GM13977 (cell line): ENCODE measurements around the gene CCDC154.

ENCODE experiments used
- DNase-seq: peaks from one replicate; pipeline ENCODE4 v3.0.0; 2012; ENCODE audit warnings: low spot score
- in situ Hi-C: fragments of 300-500 bp; cut with MboI; formaldehyde crosslinking; loops from one replicate; pipeline ENCODE4 v1.12.0; 2022; ENCODE audit warnings: low sequenced_read_pairs, low pct_unique_long_range_greater_than_20kb, mixed read lengths, inconsistent platforms; ENCODE audit not compliant: unreplicated experiment
- TF ChIP-seq, protein P1 (sequence below): IDR thresholded peaks from 2 replicates; pipeline ENCODE4 v1.5.1; 2012; ENCODE audit warnings: mild to moderate bottlenecking, control low read depth; ENCODE audit not compliant: insufficient read depth; ENCODE audit errors: extremely low read depth, missing control alignments

Gene CCDC154

DNA sequence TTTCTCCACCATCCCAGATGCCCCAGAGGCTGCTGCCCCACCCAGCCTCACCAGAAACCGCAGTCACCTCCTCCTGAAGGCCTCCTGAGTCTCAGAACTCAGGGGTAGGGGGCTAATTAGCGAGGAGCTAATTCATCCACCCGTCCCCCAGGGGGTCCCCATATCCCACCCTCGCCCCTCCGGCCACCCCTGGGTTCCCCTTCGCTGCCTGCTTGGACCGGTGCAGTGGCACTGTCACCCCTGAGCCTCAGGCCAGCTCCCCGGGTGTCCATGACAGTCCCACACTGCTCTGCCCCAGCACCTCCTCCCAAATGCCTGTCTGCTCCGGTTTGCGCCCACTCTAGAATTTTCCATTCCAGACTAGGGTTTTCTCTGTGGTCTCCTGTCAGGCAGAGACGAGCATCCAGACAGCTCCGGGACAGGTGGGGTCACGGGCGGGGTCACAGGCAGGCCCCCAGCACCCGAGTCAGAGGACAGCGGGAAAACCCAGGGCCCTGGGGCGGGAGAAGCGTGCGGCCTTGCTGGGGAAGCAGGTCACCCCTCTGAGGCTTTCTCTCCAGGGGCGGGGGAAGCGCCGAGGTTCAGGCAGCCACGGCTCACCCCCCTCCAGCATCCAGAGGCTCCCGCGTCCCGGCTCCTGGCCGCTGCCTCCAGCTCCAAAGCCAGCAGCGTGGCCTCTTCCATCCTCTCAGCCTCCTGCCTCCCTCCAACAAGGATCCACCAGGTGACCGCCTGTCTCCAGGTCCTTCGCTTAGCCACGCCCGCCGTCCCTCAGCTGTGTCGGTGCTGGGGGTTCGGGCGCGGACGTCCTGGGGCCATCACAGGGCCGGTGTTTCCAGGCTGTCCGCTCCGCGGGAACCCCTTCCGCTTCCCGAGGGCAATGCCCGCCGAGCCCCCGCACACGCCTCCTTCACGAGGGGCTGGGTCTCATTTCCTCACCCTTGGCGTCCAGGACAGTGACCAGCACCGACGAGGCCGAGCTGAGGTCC, 16.6 kb downstream of the CCDC154 start:
- TF ChIP-seq, protein P1, sequence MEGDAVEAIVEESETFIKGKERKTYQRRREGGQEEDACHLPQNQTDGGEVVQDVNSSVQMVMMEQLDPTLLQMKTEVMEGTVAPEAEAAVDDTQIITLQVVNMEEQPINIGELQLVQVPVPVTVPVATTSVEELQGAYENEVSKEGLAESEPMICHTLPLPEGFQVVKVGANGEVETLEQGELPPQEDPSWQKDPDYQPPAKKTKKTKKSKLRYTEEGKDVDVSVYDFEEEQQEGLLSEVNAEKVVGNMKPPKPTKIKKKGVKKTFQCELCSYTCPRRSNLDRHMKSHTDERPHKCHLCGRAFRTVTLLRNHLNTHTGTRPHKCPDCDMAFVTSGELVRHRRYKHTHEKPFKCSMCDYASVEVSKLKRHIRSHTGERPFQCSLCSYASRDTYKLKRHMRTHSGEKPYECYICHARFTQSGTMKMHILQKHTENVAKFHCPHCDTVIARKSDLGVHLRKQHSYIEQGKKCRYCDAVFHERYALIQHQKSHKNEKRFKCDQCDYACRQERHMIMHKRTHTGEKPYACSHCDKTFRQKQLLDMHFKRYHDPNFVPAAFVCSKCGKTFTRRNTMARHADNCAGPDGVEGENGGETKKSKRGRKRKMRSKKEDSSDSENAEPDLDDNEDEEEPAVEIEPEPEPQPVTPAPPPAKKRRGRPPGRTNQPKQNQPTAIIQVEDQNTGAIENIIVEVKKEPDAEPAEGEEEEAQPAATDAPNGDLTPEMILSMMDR: no peak
- in situ Hi-C loops: no loop called here
- no peak for DNase-seq

DNA sequence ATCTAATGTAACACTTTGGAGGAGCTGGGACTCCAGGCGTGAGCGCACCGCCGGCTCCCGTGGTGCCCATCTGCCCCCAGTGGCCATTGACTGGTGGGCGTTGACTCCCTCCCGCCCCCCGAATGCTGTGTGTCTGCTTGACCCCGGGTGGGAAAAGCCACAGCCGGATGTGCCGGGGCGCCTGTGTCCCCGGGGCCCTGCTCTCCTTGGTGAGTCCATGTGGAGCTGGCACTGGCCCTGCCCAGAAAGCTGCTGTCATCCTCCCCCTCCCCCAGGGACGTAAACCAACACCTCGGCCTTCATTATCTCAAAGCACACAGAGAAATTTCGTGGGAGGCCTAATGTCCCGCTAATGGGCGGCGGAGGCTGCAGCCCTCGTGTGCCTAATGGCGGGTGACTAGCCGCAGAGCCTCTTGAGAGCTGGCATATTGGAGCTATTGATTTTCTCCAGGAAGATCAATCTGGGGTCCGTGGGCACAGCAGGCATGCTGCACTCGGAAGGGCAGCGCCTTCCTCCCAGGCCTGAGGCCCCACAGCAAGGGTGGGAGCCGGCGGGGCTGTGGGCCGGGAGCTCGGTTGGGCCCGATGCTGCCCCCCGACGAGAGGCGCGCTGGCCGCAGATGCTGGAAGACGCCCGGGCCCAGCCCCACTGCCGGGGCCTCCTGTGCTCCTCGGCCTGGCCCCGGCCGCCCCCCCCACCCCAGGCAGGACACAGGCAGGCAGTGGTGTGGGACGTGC, 17.5 kb downstream of the CCDC154 start:
- TF ChIP-seq, protein P1: no peak
- in situ Hi-C loops: no loop called here
- no peak for DNase-seq

DNA sequence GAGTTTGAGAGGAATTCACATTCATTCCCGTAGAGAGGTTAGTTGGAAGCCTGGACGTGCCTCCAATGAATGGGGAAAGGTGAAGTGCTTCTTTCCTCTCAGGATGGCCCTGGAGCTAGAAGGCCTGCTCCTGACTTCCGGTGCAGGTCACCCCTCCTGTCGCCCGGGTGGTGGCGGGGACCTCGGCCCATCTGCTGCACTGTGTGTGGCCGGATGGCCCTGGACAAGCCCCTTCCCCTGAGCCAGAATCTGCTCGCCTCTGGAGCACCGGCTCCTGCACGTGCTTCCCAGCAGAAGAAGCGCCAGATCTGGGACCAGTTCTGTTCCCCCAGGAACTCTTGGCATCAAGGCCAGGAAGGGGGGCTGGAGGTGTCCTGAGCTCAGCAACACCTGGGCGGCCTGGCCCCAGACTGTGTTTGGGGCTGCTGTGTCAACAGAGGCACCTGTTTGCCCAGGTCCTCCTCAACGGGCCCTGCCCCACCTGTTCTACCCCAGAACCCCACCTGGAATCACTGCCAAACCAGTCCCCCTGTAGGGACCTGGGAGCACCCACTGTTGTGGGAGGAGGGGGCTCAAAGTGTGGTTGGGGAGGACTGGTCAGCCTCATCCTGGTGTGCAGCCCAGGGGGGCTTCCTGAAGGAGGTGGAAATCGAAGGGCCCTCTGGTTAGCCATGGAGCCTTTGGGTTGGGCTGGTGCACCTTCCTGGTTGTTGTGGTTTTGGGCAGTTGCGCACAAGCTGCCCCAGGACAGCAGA, 18.6 kb downstream of the CCDC154 start:
- TF ChIP-seq, protein P1: no peak

DNA sequence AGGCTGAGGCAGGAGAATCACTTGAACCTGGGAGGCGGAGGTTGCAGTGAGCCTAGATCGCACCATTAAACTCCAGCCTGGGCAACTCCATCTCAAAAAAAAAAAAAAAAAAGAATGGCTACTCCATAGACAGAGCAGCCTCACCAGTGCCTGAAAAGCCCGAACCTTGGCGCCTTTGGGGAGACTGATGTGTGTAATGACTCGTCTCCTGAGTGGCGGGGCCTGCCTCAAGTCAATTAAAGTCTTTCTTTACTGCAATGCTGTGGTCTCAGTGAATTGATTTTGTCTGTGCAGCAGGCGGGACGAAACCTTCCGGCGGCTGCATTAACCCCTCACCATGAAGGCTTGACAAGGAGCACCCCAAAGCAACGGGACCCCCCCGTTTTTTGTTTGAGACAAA, 20.3 kb downstream of the CCDC154 start:
- in situ Hi-C loops: no loop called here
- DNase-seq: no peak
- TF ChIP-seq, protein P1: no peak

More for the DNA sequence above, 18.6 kb downstream of the CCDC154 start:
- in situ Hi-C loops: no loop called here
- DNase-seq: no peak

DNA sequence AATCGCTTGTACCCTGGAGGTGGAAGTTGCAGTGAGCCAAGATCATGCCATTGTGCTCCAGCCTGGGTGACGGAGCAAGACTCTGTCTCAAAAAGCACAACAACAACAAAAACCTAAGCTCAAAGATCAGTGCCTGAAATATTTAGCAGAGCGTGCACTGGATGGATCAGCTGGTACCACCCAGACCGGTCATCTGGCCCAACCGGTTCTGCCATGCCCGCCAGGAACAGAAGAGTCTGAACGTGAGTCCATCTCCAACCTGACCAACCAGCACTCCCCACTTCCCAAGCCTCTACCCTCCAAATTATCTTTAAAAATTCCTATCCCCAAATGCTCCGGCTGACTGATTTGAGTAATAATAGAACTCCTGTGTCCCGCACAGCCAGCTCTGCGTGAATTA, 22.3 kb downstream of the CCDC154 start:
- in situ Hi-C loops: no loop called here
- TF ChIP-seq, protein P1: no peak
- no peak for DNase-seq

DNA sequence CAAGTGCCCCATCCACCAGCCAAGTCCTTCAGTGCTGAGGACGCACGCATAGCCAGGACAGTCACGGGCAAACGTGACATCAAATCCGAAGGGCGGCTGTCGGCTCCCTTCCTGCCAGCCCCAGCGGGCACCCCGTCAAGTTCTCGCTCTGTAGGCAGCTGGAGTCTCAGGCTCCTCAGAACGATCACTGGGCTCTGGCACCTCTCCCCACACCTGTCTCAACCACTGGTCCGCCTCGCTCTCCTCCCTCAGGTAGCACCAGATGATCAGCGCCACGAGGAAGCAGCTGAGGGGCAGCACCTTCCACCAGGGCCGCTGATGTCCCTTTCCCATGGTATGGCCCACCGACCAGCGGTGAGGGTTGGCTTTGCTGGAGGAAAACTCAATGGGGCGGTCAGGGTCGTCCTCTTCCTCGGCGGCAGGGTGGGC, 24.2 kb downstream of the CCDC154 start:
- TF ChIP-seq, protein P1: no peak
- in situ Hi-C loops: no loop called here
- no peak for DNase-seq
